Adipose tissue (tissue), 3 donors: ENCODE measurements around the gene RAB18. TPM values are rescaled to one million over a fixed set of nuclear protein-coding genes. Genes with fewer than 3 reads are reported as not detected.

Source experiments
- polyA plus RNA-seq, 3 donors: library from polyadenylated mRNA; stranded (reverse); fragments of 200-250 nt; gene quantifications; one replicate each; pipeline ENCODE4 v1.2.3, GENCODE V29; 2013
- donor health status: healthy with polysubstance abuse.
- donor health status: Bipolar disorder and iron deficiency.
- donor health status: healthy.

RAB18 gene
- polyA plus RNA-seq, 3 donors = 17.2 to 33.0 (median 30.6) TPM

Other genes starting within 250 kb of the RAB18 start
- gene MKX, start 241.5 kb downstream of the RAB18 start, polyA plus RNA-seq = 1 to 10 TPM in 2 of 3 donors, under 1 TPM in 1; 0.15 to 1.5 (median 1.2) TPM